GM04503 (cell line): ENCODE results near the gene MRPL44.

Experiments
- DNase-seq: peaks from one replicate; pipeline ENCODE4 v3.0.0-alpha.2; 2012; ENCODE audit warnings: low read depth

Gene MRPL44

DNA sequence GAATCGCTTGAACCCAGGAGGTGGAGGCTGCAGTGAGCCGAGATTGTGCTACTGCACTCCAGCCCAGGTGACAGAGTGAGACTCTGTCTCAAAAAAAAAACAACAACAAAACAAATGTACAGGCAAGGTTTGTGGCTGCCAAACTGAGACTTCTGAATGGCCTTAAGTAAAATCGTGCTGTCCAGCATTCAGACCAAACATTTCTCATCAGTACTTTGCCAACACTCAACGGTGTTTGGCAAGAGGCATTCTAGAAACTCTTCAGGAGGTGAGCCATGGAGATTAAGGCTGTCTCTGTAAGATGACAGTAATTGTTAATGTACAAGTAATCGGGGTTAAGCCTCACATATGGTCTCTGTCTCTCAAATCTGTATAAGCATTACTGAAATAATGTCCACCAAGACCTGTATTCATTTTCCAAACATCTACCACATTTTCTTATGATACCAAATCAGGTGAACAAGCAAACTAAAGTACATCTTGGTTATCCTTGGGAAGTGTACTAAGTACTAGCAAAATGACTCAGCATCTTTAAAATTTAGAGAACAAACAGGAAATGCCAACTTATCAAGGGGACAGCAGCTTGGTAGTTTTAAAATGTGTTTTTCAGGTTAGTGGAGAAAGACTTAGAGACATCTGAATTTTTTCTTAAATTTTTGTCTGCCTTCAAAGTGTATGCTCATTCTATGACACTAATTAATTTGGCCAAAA lies 52.5 kb downstream of the MRPL44 start:
- DNase-seq, result no peak

DNA sequence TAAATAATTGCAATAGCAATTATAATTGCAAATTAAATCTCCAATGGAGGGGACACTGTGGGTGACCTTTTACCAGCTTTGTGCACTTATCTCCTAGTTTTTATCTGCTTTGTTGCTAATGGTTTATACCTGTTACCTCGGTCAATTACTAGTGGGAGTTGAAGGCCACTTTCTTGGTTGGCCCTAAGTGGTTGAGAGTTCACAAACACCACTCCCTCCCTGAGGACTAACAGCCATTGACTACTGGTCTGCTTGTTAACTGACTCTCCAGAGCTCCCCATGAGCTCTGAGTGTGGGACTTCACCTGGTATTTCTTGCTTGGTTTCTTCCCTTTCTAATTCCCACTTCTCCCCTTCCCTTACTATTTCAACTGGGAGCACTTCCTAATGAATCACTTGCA lies 54.6 kb downstream of the MRPL44 start:
- no peak for DNase-seq

DNA sequence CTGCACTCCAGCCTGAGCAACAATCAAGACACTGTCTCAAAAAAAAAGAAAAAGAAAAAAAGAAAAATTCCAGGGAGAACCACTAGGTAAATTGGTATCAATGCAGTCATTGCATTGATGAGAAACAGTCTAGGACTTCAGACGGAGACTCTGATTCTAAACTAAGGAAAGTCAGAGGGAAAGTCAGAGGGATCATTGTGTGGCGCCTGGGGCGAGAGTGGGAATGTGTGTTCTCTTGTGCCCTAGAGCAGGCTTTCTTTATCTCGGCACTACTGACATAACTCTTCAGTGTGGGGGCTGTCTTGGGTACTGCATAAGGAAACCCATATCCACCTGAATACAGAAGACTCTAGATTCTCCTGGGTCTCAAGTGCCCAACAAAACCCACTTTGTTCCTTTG lies 57.1 kb downstream of the MRPL44 start:
- no peak for DNase-seq

DNA sequence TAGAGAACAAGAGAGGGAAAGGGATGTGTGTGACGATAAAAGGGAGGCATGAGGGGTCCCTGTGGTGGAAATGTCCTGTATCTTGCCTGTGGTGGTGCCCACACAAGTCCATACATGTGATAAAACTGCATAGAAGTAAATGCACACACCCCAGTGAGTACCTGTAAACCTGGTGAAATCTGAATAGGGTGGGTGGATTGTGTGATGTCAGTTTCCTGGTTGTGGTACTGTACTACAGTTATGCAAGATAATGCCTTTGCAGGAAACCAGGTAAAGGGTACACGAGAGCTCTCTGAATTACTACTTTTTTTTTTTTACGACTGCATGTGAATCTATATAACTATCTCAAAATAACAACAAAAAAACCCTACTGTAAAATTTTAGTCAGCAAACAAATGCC lies 59.7 kb downstream of the MRPL44 start:
- no peak for DNase-seq
